Measurements from ENCODE around the gene MOB4.
"Not testable (repeated sequence)": the region's sequence is repeated elsewhere in the genome, so short reads cannot be mapped to it uniquely, and the experiment has no call there.

The MOB4 gene

DNA sequence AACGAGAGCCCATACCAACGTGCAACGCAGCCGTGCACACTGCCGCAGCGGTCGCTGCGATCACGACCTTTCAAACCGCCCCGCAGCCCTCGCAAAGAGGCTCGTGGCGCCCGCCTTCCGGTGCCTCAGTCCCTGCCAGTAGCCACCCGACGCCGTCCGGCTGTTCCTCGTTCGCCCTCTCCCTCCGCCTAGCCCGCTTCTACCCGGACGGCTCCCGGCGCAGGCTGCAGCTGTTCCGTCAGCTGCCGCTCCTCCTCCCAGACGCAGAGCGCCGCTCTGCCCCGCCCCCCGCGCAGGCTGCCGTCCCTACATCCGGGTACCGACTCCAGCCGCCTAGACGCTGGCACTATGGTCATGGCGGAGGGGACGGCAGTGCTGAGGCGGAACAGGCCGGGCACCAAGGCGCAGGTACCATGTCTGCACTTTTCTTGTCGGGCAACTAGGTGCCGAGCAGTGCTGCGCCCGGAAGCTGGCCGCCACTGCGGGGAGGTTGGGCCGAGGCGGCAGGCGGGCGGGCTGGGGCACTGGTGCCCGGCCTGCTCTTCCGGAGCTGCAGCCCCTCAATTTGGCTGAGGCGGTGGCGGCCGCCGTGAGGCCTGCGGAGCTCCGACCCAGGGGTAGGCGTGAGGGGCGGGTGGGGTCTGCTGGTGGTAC is at the start of gene MOB4:
TSS of gene MOB4 (plus strand) at position 328 of the 654 bp plus-strand sequence. CDS start at position 349, 21 bp downstream.
- peak; percentile 85 for DNase-seq

DNA sequence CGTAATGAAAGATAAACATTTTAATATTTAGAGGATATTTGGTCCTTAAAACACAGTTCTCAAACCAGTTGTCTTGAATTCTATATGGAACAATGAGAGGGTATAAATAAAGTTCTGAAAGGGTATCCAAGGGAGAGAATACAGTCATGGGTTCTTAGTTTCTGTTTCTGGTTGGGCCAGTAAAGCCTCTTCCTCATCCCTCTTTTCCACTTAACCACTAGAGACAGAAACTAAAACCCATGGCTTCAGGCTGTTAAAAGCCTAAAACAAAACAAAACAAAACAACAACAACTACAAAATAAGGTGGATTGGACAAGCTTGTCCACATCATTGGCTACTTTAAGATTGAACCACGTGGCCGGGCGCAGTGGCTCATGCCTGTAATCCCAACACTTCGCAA is 43.7 kb upstream of the MOB4 start:
- no peak for DNase-seq

DNA sequence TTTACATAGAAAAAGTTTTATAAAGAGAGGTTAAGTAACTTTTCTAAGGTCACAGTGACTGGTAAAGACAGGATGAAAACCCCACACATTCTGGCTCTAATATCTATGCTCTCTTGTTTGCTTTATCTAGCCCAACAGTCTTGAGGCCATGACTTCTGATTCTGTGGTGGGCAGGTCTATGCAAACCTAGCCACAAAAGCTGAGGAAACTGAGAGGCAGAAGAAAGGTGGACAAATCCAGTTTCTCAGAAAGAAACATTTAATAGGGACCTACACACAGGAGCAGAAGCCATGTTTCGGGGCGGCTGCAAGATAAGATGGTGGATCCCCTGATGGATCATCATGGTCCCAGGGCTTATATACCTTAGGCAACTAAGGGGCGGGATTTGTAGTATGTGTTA is 38.1 kb upstream of the MOB4 start:
- DNase-seq, result no peak

DNA sequence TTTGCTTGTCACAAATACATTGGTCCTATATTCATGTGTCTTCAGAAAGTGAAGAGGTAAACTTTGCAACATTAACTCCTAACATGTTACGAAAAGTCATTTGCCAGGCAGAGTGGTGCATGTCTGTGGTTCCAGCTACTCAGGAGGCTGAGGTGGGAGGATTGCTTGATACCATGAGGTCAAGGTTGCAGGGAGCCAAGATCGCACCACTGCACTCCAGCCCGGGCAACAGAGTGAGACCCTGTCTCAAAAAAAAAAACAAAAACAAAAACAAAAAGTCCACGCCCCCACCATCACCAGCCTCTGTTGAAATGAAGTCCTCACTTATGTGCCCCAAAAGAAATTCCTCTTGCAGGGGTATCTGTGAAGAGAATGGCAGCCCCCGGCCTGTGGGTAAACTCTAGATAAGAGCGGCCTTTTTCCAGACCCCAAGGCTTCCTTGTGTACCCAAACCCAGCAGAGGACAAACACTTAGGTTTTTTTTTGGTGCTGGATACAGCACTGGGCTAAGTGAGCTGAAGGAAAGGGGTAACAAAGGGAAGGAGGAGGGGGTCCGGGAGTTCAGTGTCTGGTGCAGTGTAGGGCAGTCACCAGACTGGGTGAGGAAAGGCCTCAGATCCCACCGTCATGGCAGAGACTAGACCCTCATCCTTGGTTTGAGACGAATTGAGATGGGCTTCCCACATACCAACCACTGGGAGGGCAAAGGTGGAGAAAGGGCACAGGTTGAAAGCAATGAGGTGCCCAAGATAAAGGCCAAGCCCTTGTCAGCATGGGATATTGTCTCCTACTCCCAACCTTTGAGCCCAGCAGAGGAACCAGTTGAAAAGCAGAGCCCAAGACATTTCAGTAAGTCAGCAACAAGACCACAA is 35.5 kb upstream of the MOB4 start:
- DNase-seq, result no peak

DNA sequence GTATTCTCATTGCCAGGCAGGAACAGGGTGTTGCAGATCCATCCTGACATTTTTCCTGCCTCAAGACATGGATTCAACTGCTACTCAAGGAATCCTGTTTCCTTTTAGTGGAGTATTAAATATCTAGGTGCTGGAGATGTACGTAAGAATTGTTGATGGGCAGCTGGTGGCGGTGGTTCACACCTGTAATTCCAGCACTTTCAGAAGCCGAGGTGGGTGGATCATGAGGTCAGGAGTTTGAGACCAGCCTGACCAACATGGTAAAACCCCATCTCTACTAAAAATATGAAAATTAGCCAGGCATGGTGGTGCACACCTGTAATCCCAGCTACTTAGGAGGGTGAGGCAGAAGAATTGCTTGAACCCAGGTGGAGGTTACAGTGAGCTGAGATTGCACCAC is 31.6 kb upstream of the MOB4 start:
- DNase-seq, result not testable (repeated sequence)

DNA sequence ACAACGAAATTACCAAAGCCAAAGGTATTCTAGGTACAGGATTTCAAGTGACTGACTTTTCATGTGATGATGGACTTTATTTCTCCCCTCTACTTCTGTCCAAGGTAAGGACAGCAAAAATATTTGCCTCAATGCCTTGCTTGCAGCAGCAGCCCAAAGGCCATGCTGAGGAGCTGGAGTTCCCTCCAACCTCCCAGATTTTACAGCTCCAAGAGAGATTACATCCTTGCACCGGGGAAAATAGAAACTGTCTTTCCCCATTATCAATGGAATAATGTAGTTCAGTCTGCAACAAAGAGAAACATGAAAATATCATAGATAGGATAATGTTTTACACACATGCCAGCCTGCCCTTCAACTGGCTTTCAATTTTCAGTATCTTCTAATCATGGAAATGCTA is 29.7 kb upstream of the MOB4 start:
- no peak for DNase-seq

DNA sequence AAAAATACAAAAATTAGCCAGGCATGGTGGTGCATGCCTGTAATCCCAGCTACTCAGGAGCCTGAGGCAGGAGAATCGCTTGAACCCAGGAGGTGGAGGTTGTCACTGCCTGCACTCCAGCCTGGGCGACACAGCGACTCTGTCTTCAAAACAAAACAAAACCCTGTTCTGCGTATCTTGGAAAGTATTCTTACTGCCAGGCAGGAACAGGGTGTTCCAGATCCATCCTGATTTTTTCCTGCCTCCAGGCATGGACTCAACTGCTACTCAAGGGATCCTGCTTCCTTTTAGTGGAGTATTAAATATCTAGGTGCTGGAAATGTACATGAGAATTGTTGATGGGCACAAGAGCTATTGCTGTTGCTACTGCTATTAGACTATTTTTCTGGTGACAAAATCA is 28.5 kb upstream of the MOB4 start:
- no peak for DNase-seq

DNA sequence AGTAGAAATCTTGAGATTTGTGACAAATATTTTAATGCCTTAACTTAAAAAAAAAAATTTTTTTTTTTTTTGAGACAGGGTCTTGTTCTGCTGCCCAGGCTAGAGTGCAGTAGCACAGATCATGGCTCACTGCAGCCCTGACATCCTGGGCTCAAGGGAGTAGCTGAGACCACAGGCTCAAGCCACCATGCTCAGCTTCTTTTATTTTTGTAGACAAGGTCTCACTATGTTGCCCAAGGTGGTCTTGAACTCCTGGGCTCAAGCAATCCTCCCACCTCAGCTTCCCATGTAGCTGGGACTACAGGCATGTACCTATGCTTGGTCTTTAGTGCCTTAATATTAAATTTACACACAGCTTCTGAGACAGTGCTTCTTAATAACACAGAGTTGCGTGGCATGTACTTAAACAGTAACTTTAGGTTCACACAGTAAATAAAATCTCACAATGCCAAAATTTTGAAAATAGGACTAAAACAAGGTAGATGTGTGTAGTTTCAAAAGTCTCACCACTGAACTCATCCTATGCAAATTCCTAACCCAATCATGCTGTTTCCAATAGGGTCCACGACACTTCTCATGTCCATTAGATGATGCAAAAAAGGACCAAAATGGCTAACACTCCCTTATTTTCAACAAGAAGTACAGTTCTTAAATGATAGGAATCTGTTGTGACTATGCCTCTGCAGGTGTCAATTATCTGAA is 20.3 kb upstream of the MOB4 start:
- no peak for DNase-seq

DNA sequence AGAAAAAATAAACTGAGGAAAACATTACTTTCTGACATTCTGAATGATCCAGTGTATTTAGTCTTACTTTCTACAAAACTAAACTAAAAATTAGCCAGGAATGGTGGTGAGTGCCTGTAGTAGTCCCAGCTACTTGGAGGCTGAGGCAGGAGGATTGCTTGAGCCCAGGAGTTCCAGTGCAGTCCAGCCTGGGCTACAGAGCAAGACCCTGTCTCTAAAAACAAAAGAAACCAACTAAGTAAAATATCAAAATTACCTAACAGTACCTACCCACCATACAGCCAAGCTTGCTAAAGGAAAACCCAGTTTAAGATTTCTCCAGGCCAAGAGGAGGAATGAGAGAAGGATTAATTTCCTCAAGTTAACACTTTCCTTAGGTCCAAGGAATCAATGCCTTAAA is 19.2 kb upstream of the MOB4 start:
- DNase-seq, result no peak

DNA sequence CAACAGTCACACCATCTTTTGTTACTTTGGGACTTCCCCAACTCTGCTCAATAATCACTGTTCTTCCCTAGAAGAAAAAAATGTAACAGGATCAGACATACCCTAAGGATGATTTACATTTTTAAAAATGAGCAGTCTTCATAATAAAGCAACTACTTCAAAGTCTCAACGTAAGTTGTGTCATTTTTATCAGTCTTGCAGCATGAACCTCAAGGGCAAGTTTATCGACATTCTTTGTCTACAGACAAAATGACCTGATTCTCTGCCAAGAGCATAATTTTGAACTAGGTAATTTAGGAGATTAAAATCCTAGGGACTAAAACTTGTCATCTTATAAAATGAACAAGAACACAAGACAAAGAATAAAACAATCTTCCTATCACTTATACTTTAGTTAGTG is 18.5 kb upstream of the MOB4 start:
- DNase-seq, result no peak

DNA sequence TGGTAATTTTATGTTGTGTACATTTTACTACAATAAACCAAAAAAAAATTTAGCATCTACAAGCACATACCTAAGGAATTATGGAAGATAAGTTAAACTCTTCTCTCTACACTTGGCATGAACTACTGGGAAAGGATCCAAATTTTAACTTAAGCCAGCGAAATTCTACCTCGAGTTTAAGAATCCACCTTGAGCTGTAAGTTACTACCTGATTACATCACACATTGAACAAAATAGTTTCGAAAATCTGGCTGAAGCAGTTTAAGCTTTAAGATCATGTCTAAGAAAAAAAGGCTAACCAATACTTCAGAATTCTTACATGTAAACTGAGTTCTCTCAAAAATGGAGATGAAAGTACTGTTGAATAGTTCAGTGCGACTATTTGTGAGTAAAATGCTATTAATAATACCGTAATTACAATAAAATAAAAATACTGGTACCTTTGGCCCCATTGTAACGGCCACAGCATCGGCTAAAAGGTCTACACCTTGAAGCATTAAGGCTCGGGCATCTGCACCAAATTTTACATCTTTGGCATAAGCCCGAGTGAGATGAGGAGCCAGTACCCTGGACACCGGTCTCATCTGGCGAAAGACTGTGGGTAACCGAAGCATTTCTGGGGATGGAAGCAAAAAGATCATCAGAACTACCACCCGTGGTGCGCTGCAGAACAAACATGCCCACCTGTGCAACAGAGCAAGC is 17.5 kb upstream of the MOB4 start:
- no peak for DNase-seq

DNA sequence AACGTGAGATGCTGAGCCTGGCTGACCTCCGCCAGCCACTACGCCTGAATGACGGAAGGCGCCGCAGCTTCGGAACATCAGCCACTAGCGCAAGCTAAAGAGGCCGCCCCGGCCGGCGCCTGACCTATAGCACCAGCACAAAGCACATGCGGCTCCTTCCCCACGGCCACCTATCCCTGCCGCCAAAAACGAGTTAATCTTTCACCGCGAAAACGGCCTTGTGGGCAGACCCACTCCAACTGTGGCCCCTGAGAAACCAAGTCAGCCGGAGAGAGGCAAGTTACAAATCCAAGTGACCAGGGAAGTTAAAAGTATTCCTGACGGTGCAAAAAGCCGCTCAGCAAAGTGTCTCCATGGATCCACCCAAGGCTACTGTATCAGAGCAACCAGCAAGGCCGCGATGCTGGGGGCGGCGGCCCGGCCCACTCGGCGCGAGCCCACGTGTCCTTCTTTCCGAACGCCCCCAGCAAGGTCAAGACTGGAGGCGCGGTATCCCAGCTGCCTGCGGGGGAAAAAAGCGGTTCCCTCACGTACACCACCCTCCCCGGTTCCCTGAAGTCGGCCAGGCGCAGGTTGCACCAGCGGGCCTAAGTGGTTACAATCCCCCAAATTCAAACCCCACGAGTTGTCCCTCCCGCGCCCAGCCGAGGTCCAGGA is 16.8 kb upstream of the MOB4 start:
- no peak for DNase-seq

DNA sequence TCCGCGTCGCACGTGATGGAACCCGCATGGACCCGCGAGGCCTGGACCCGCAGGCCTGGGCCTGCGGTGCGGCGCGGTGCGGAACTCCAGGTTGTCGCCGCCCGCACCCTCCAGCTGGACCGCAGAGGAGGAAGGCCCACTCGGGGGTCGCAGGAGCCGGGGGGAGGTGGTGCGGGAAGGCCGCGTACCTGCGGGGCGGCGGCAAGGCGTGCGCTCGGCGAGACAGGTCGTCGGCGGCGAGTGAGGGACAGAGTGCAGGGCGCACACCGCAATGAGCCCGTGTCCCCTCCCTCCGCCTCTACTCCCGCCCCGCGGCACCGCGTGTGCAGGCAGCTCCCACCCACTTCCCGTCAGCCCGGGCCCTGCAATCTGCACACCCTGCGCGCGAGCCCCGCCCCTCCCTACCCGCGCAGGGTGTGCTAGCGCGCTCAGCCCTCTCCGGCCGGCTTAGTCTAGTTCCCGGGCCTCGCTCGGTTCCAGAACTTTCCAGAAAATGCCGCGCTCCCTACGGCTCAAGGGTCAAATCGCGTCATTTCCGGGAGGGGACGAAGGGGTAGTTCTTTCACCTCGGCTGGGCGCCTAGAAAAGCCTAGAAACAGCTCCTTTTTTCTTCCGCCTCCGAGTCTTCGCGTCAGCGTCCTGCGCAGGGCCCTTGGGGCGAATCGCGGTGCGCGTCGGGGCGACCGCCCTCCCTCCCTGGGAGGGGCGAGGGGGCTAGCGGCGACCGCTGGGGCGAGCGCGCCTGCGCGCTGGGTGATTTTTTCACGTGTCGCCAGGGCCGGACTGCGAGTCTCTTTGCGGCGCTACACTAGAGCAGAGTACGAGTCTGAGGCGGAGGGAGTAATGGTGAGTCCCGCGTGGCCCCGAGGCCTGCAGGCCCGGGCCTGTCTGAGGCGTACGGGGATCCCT is 16.0 kb upstream of the MOB4 start, which contains the start of the genes HSPD1 and HSPE1:
TSS of gene HSPD1 (minus strand) at position 247 of the 909 bp plus-strand sequence. CDS start 992 bp downstream, outside the sequence.
TSS of gene HSPE1 (plus strand) at position 786 of the 909 bp plus-strand sequence. CDS start at position 844, 58 bp downstream.
- DNase-seq, result peak; percentile 98

DNA sequence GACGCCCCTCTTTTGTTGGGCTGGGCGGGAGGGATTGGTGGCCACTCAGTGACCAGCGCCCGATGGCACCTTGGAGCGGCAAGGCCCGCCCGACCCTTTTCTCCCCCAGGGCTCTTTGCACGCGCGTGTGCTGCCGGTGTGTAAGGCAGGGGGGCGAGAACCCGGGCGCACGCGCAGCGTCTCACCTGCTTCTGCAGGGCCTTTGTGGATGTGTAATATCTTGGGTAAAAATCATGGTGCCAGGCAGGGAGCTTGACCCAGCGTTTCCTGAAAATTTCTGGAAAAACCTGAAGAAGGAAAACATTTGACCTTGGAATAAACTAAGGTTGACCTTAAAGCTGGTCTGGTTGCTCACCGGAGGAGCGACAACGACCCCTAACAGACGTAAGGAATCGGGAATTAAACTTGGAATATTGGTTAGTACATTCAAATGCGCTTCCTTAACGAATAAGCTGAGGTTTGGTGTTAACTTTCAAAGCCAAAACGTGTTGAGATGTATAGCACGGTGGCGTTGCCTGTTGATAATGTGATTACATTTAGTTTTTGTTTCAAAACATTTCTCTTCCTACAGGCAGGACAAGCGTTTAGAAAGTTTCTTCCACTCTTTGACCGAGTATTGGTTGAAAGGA is 15.2 kb upstream of the MOB4 start:
- DNase-seq, result no peak

DNA sequence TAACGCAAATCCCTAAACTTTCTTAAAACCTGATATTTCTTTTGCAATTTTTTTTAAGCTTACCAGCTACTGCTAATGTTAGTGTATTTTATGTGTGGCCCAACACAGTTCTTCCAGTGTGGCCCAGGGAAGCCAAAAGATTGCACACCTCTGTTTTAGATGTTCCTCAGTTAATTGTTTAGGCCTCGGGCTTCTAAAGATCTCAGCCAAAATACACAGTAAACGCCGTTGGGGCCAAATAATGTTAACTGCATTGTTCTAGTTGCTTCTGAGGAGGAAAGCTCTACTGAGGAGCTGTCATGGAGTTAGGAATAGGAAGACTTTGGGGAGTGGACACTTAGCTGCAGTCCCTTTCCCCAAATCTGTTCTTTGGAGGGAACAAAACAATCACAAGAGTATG is 13.7 kb upstream of the MOB4 start:
- DNase-seq, result no peak

DNA sequence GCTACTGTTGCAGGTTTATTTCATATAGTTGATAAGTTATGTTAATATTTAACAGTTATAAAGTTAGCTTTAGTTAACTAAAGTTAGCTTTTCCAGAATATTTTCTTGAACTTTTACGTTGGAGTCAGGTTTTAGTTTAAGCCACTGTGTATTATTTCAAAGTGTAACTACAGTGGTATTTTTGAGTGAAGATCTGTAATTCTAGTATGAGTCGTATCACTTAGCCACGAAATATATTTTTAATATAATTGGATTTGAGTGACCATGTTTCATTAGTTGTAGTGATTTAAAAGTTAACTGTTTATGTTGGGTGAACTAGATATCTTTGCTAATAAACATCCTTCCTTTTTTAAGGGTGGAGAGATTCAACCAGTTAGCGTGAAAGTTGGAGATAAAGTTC is 13.2 kb upstream of the MOB4 start:
- no peak for DNase-seq

DNA sequence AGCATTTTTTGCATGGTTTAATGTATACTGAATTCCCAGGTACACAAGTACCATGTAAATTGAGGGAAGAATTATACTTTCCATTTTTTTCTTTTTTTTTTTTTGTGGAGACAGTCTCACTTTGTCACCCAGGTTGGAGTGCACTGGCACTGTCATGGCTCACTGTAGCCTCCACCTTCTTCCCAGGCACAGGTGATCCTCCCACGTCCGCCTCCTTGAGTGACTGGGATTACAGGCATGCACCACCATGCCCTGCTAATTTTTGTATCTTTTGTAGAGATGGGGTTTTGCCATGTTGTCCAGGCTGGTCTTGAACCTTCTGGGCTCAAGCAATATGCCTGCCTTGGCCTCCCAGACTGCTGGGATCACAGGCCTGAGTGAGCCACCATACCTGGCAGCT is 11.9 kb upstream of the MOB4 start:
- DNase-seq, result no peak

DNA sequence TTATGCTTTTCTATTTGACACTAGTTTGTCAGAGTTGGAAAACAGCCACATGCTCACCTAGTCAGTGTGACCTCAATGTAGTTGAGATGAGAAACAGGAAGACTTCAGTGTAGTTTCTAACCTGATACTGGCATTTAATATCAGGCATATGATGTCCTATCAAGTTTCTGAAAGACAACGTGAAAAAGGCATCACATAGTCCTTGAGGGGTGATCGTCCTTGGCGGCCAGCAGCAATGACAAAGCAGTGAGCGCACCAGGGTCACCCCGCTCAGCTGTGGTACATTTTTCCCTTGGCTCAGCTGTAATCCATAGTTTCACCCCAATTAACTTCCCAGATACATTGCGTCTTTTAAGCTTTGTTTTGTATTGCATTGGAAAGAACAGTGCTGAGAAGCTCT is 11.4 kb upstream of the MOB4 start:
- no peak for DNase-seq

DNA sequence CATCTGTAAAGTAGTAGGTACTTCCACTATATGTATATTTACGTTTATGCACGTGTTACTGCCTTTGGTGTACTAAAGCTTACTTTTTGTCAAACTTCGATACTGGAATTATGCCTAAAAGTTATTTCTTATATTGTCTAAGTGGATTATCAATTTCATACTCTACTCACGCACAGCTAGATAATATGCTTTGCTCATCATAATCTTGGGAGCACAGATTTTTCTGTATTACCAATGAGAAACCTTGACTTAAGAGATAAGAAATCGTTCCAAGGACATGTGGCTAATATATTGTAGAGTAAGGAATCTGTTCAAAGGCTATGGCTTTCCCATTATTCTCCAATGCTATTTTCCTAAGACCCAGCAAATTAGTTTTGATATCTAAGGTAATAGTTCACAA is 9.2 kb upstream of the MOB4 start:
- DNase-seq, result no peak

DNA sequence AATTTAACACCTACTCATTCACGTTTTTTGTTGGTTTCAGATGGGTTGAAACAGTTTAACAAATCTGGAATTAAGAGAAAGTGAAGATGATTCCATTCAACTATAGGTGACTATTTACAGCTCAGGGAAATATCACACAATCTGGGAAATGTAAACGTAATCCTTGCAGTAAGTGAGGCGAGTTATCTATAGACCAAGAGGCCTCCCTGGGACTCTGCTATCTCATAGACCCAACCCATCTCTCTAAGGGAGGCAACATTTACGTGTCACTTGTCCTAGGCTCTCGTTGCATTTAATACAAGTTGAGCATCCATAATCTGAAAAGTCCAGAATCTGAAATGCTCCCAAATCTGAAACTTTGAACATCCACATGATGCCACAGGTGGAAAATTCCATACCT is 2.0 kb upstream of the MOB4 start:
- no peak for DNase-seq

DNA sequence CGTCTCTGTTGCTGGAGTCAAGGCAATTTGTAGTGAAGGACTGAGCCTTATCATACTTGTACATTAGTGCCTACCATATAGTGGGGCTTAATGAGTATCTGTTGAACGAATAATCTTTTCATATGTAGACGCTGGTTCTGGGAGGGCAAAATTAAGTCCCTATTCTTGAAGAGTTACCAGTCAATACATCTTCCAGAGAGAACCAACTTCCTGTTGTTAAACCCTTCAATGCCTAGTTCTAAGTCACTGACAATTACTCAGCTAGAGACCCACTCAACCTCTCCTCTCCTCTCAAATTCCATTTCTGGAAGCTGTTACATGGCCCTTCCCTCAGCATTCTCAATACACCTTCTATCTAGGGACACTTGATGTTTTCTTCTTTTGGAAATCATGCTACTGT is 1.1 kb upstream of the MOB4 start:
- DNase-seq, result no peak
